Neutrophil (primary cell): ENCODE measurements around the gene MMP7.

Source experiments
- H3K27ac ChIP-seq: fragments of 200-600 bp; sonication (generic); 2 replicates; pipeline ENCODE4 v1.5.1; 2016; ENCODE audit warnings: mild to moderate bottlenecking, moderate library complexity
- H3K27me3 ChIP-seq: fragments of 200-600 bp; sonication (generic); 2 replicates; pipeline ENCODE4 v1.6.0; 2016; ENCODE audit warnings: mild to moderate bottlenecking
- H3K36me3 ChIP-seq: fragments of 200-600 bp; sonication (generic); 2 replicates; pipeline ENCODE4 v1.5.1; 2017
- H3K4me1 ChIP-seq, 2 experiments: fragments of 200-600 bp in 1 of 2; sonication (generic) in 1 of 2; 1 replicate in 1 of 2; 2 replicates in 1 of 2; pipeline versions ENCODE4 v1.5.1 to v1.6.1; 2013 to 2016; ENCODE audit warnings: low read depth in 1 of 2, low read length in 1 of 2, mild to moderate bottlenecking in 1 of 2, moderate library complexity in 1 of 2; ENCODE audit not compliant: control insufficient read depth in 1 of 2, insufficient read depth in 1 of 2
- H3K4me3 ChIP-seq, 2 experiments: fragments of 200-600 bp in 1 of 2; sonication (generic) in 1 of 2; 1 replicate in 1 of 2; 2 replicates in 1 of 2; pipeline ENCODE4 v1.5.1; 2013 to 2016; ENCODE audit warnings: low read depth in 1 of 2, low read length in 1 of 2, mild to moderate bottlenecking in 1 of 2, moderate library complexity in 1 of 2
- H3K9me3 ChIP-seq: fragments of 200-600 bp; sonication (generic); 2 replicates; pipeline ENCODE4 v1.5.1; 2016
- TF ChIP-seq, protein P1 (sequence below): fragments of 200-600 bp; sonication (generic); IDR thresholded peaks from 2 replicates; pipeline ENCODE4 v1.5.1; 2016; ENCODE audit warnings: antibody characterized with exemption

The MMP7 gene

DNA sequence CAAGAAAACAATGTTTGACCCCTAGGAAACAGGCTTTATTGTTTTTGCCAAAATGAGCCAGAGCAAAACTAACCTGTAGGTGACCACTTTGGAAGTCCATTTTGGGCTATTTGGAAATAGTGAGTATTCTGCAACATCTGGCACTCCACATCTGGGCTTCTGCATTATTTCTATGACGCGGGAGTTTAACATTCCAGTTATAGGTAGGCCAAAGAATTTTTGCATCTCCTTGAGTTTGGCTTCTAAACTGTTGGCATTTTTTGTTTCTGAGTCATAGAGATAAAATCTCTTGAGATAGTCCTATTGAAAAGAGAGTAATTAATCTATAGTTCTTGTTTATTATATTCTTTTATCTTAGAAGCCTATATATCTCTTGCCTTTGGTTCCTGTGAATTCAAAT is 2.9 kb downstream of the MMP7 start:
- Histone ChIP-seq H3K36me3 (no peaks in the 10 kb centered on the region), H3K27ac (no peak overlapping the region), H3K9me3 (no peaks in the 10 kb centered on the region), H3K4me1 (no peaks in the 10 kb centered on the region), H3K27me3 (no peaks in the 10 kb centered on the region), H3K4me3 (no peak overlapping the region)
- TF ChIP-seq, protein P1, sequence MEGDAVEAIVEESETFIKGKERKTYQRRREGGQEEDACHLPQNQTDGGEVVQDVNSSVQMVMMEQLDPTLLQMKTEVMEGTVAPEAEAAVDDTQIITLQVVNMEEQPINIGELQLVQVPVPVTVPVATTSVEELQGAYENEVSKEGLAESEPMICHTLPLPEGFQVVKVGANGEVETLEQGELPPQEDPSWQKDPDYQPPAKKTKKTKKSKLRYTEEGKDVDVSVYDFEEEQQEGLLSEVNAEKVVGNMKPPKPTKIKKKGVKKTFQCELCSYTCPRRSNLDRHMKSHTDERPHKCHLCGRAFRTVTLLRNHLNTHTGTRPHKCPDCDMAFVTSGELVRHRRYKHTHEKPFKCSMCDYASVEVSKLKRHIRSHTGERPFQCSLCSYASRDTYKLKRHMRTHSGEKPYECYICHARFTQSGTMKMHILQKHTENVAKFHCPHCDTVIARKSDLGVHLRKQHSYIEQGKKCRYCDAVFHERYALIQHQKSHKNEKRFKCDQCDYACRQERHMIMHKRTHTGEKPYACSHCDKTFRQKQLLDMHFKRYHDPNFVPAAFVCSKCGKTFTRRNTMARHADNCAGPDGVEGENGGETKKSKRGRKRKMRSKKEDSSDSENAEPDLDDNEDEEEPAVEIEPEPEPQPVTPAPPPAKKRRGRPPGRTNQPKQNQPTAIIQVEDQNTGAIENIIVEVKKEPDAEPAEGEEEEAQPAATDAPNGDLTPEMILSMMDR, result no peak

DNA sequence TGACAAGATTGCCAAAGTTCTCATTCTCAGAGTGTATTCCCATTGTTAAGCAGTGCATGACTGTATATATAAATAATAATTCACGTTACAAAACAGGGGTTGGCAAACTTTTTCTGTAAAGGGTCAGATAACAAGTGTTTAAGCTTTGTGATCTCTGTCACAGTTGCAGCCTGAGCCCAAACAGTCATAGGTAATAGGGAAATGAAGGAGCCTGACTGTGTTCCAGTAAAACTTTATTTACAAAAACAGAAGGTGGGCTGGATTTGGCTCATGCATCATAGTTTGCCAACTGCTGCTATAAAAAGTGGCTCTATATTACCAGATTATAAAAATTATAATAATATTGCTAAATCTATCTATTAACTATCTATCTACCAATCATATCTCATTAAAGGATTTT is 3.5 kb downstream of the MMP7 start:
- no peaks in the 10 kb centered on the region for H3K9me3 ChIP-seq
- H3K4me3 ChIP-seq, result no peak overlapping the region
- H3K27ac ChIP-seq, result no peak overlapping the region
- TF ChIP-seq, protein P1, result no peak
- no peaks in the 10 kb centered on the region for H3K4me1 ChIP-seq
- no peaks in the 10 kb centered on the region for H3K36me3 ChIP-seq
- no peaks in the 10 kb centered on the region for H3K27me3 ChIP-seq

DNA sequence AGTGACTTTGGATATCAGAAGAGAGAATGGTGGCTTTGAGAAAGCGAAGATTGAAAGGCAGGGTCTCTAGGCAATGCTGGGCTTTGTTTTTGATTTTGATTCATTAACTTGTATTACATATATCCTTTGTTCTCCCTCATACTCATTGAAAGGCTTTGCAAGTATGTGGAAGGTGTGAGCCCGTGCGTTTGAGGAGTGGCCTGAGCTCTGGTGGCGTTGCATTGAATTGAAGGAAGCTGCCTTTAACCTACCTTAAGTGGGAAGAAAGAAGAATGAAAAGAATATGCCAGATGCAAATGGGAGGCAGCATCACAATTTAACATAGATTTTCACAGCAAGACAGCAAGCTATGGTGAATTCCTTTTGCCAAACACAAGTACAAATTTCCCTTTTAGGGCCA is 6.7 kb downstream of the MMP7 start:
- Histone ChIP-seq H3K27ac (no peak overlapping the region), H3K4me3 (no peak overlapping the region), H3K36me3 (no peaks in the 10 kb centered on the region), H3K9me3 (no peaks in the 10 kb centered on the region), H3K27me3 (no peaks in the 10 kb centered on the region), H3K4me1 (no peaks in the 10 kb centered on the region)
- TF ChIP-seq, protein P1, result no peak

DNA sequence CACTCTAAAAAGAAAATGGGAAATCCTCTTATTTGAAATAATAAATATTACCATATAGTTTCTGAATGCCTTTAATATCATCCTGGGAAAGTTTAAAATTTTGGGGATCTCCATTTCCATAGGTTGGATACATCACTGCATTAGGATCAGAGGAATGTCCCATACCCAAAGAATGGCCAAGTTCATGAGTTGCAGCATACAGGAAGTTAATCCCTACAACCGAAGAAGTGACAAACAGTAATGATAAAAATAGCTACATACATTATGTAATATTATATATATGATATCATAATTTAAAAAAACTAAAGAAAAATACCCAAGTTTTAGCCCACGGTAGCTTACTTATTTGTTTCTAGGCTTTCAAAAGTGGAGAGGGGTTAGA is 7.4 kb downstream of the MMP7 start:
- Histone ChIP-seq H3K27ac (no peak overlapping the region), H3K4me1 (no peaks in the 10 kb centered on the region), H3K4me3 (no peak overlapping the region), H3K9me3 (no peaks in the 10 kb centered on the region), H3K36me3 (no peaks in the 10 kb centered on the region), H3K27me3 (no peaks in the 10 kb centered on the region)
- TF ChIP-seq, protein P1, result no peak

DNA sequence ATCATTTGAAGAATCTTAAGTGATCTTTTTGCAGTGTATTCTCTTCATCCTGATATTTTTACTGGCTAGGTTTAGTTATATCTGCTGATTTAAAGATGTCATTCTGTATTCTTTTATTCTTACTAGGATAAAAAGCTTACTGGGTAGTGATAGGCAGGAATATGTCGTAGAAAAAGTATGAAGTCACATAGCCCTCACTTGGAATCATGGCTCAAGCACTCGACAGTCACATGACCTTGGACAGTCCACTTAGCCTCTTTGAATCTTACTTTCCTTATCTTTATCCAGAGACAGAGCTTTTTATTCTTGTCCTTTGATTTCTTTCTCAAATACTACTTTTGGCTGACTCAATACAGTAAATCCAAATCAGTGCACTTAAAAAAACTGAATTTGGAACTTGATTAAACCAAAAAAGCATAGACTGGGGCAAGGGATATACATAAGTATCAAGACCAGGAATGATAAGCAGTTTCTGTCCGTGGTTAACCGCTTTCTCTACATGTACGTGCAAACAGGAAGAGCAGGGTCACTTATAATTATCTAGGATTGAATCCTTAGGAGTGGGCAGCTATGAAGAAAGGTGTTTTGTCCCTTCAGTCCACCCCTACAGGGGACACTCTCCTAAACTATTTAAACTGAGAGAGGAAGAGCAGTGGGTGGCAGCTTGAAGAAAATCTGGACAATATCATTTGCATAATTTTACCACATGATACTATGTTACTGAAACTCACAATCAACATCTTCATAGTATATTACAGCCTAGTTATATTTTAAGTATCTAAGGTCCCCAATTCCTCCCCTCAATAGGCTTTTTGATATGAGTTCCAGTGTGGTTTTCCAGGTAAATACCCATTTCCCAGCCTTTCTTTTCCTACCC is 8.0 kb downstream of the MMP7 start:
- Histone ChIP-seq H3K9me3 (no peaks in the 10 kb centered on the region), H3K36me3 (no peaks in the 10 kb centered on the region), H3K27ac (no peak overlapping the region), H3K4me1 (no peaks in the 10 kb centered on the region), H3K27me3 (no peaks in the 10 kb centered on the region), H3K4me3 (no peak overlapping the region)
- TF ChIP-seq, protein P1, result no peak
